H9 (cell line): Measurements from ENCODE around the gene EPHA1. TPM values are rescaled to one million over a fixed set of nuclear protein-coding genes. Genes with fewer than 3 reads are reported as not detected.

Experiments used
- DNase-seq: peaks from one replicate; pipeline ENCODE4 v3.0.0-alpha.2; 2017
- H2AFZ ChIP-seq: one replicate; pipeline ENCODE4 v1.6.1; 2013; ENCODE audit warnings: mild to moderate bottlenecking, low read length, control low read depth, moderate library complexity
- H2AK5ac ChIP-seq: 2 replicates; pipeline ENCODE4 v1.6.1; 2013; ENCODE audit warnings: low read length, control low read depth, mixed read lengths; ENCODE audit not compliant: insufficient read length
- H2BK120ac ChIP-seq: one replicate; pipeline ENCODE4 v1.6.1; 2013; ENCODE audit warnings: low read depth, mild to moderate bottlenecking, low read length, control low read depth, inconsistent platforms; ENCODE audit not compliant: poor library complexity, severe bottlenecking
- H2BK12ac ChIP-seq: 2 replicates; pipeline ENCODE4 v1.6.1; 2013; ENCODE audit warnings: low read length, control low read depth, mixed read lengths, low read depth; ENCODE audit not compliant: insufficient read length
- H2BK15ac ChIP-seq: 2 replicates; pipeline ENCODE4 v1.6.1; 2013; ENCODE audit warnings: low read depth, low read length, control low read depth
- H2BK20ac ChIP-seq: one replicate; pipeline ENCODE4 v1.6.1; 2013; ENCODE audit warnings: low read depth, mild to moderate bottlenecking, low read length, control low read depth, inconsistent platforms; ENCODE audit not compliant: poor library complexity, severe bottlenecking
- H2BK5ac ChIP-seq: 2 replicates; pipeline ENCODE4 v1.6.1; 2013; ENCODE audit warnings: low read length, control low read depth, mixed read lengths; ENCODE audit not compliant: insufficient read length
- H3K14ac ChIP-seq: 2 replicates; pipeline ENCODE4 v1.6.1; 2013; ENCODE audit warnings: low read length, control low read depth; ENCODE audit not compliant: insufficient read depth
- H3K18ac ChIP-seq: 2 replicates; pipeline ENCODE4 v1.6.1; 2013; ENCODE audit warnings: low read depth, mild to moderate bottlenecking, mixed read lengths, low read length, control low read depth; ENCODE audit not compliant: insufficient read length
- H3K23ac ChIP-seq: 2 replicates; pipeline ENCODE4 v1.6.1; 2013; ENCODE audit warnings: low read length, control low read depth, mixed read lengths, low read depth; ENCODE audit not compliant: insufficient read length
- H3K23me2 ChIP-seq: 2 replicates; pipeline ENCODE4 v1.6.1; 2013; ENCODE audit warnings: low read depth, mild to moderate bottlenecking, mixed read lengths, low read length, control low read depth; ENCODE audit not compliant: insufficient read length, poor library complexity, severe bottlenecking
- H3K27ac ChIP-seq: 2 replicates; pipeline ENCODE4 v1.5.1; 2013; ENCODE audit warnings: low read length, control low read depth, mixed read lengths, low read depth; ENCODE audit not compliant: insufficient read length
- H3K27me3 ChIP-seq: 2 replicates; pipeline ENCODE4 v1.6.1; 2013; ENCODE audit warnings: low read length, control low read depth, inconsistent platforms; ENCODE audit not compliant: insufficient read depth
- H3K4ac ChIP-seq: 2 replicates; pipeline ENCODE4 v1.6.1; 2013; ENCODE audit warnings: low read depth, mild to moderate bottlenecking, control low read depth, inconsistent platforms, low read length, moderate library complexity
- H3K4me1 ChIP-seq: 2 replicates; pipeline ENCODE4 v1.6.1; 2013; ENCODE audit warnings: low read length, control low read depth, inconsistent platforms; ENCODE audit not compliant: insufficient read depth
- H3K4me2 ChIP-seq: 2 replicates; pipeline ENCODE4 v1.6.1; 2013; ENCODE audit warnings: low read length, control low read depth, mixed read lengths; ENCODE audit not compliant: insufficient read length, insufficient read depth
- H3K56ac ChIP-seq: 2 replicates; pipeline ENCODE4 v1.6.1; 2013; ENCODE audit warnings: low read depth, mild to moderate bottlenecking, mixed read lengths, low read length, control low read depth; ENCODE audit not compliant: insufficient read length
- H3K79me1 ChIP-seq: 2 replicates; pipeline ENCODE4 v1.6.1; 2013; ENCODE audit warnings: low read depth, mild to moderate bottlenecking, moderate library complexity, low read length, control low read depth, inconsistent platforms; ENCODE audit not compliant: insufficient read depth, poor library complexity, severe bottlenecking
- H3K79me2 ChIP-seq: 2 replicates; pipeline ENCODE4 v1.6.1; 2013; ENCODE audit warnings: low read length, control low read depth, inconsistent platforms; ENCODE audit not compliant: insufficient read depth
- H3K9ac ChIP-seq: 2 replicates; pipeline ENCODE4 v1.6.1; 2013; ENCODE audit warnings: low read length, control low read depth, mixed read lengths; ENCODE audit not compliant: insufficient read length; ENCODE audit errors: extremely low read depth
- H3K9me3 ChIP-seq: one replicate; pipeline ENCODE4 v1.6.1; 2013; ENCODE audit warnings: low read depth, low read length, inconsistent platforms; ENCODE audit not compliant: control insufficient read depth
- H3T11ph ChIP-seq: one replicate; pipeline ENCODE4 v1.6.1; 2013; ENCODE audit warnings: mild to moderate bottlenecking, low read length, control low read depth, inconsistent platforms
- H4K20me1 ChIP-seq: one replicate; pipeline ENCODE4 v1.6.1; 2013; ENCODE audit not compliant: control insufficient read depth, insufficient read length, insufficient read depth
- H4K5ac ChIP-seq: 2 replicates; pipeline ENCODE4 v1.6.1; 2013; ENCODE audit warnings: low read depth, mild to moderate bottlenecking, mixed read lengths, low read length, control low read depth; ENCODE audit not compliant: insufficient read length
- H4K8ac ChIP-seq: replicated peaks from 2 replicates; pipeline ENCODE4 v1.6.1; 2013; ENCODE audit warnings: low read length, control low read depth, mixed read lengths, low read depth; ENCODE audit not compliant: insufficient read length
- H4K91ac ChIP-seq: 2 replicates; pipeline ENCODE4 v1.6.1; 2013; ENCODE audit warnings: low read depth, mild to moderate bottlenecking, moderate library complexity, mixed read lengths, low read length, control low read depth; ENCODE audit not compliant: insufficient read length
- H3K27ac Mint-ChIP-seq, 3 experiments: 2 replicates in 2 of 3; 3 replicates in 1 of 3; pipeline ENCODE4 v1.8.0; 2020 to 2021; ENCODE audit warnings: mixed read lengths in 3 of 3, mild to moderate bottlenecking in 1 of 3, moderate library complexity in 1 of 3
- H3K27me3 Mint-ChIP-seq: 2 replicates; pipeline ENCODE4 v1.8.0; 2021; ENCODE audit warnings: low read depth, mild to moderate bottlenecking, moderate library complexity, mixed read lengths
- H3K36me3 Mint-ChIP-seq, 3 experiments: 2 replicates in 2 of 3; 3 replicates in 1 of 3; pipeline ENCODE4 v1.8.0; 2020 to 2021; ENCODE audit warnings: low read depth in 3 of 3, mixed read lengths in 3 of 3; ENCODE audit not compliant: insufficient read depth in 1 of 3
- H3K4me1 Mint-ChIP-seq, 2 experiments: 2 replicates each; pipeline ENCODE4 v1.8.0; 2020; ENCODE audit warnings: mixed read lengths in 2 of 2
- H3K4me3 Mint-ChIP-seq, 2 experiments: 2 replicates in 1 of 2; 3 replicates in 1 of 2; pipeline ENCODE4 v1.8.0; 2020 to 2021; ENCODE audit warnings: mild to moderate bottlenecking in 2 of 2, mixed read lengths in 2 of 2, moderate library complexity in 1 of 2
- H3K9me3 Mint-ChIP-seq, 2 experiments: 2 replicates in 1 of 2; 3 replicates in 1 of 2; pipeline ENCODE4 v1.8.0; 2020; ENCODE audit warnings: mild to moderate bottlenecking in 2 of 2, mixed read lengths in 2 of 2, moderate library complexity in 1 of 2
- CTCF ChIP-seq: fragments of 200-600 bp; sonication (generic); conservative IDR thresholded peaks from 3 replicates; pipeline ENCODE4 v1.8.0; 2021; ENCODE audit warnings: antibody characterized with exemption, mild to moderate bottlenecking
- WGBS: extraction: QIAGEN DNeasy Blood & Tissue Kit; methylation state at CpG from one replicate; pipeline ENCODE4 v1.1.7; 2013; ENCODE audit warnings: missing lambda C conversion rate, low lambda C conversion rate, mixed read lengths; ENCODE audit not compliant: insufficient read length; ENCODE audit errors: extremely low coverage; 5-methylcytosine and 5-hydroxymethylcytosine counted together
- total RNA-seq: library from RNA; stranded (reverse); gene quantifications from 2 replicates; pipeline ENCODE4 v1.2.1, GENCODE V29; 2021

Gene EPHA1
- total RNA-seq, 1 experiment from 2014 or later: 109 TPM

GRCh38 chr7:143369678-143370651 lies 38.7 kb downstream of the EPHA1 start:
- DNase-seq: peak; percentile 61
- no peaks in the 10 kb centered on the region for H3K79me2 ChIP-seq
- peak overlapping the region; percentile 50 for H3K18ac ChIP-seq
- no peaks in the 10 kb centered on the region for H3K9me3 ChIP-seq
- no peak overlapping the region for H2BK5ac ChIP-seq
- peak overlapping the region; percentile 77 for H4K5ac ChIP-seq
- H3K56ac ChIP-seq: no peak overlapping the region
- H2BK120ac ChIP-seq: peak overlapping the region; percentile 38
- Mint-ChIP-seq H3K27ac (peak overlapping the region in 2 of 3 experiments; percentile 1 to 86; a peak in 4 of 7 replicates), H3K27me3 (peaks cover 9% of the 10 kb centered on the region), H3K4me1 (peaks cover 42 to 43% of the 10 kb centered on the region in 2 experiments), H3K4me3 (peak overlapping the region in 1 of 2 experiments; percentile 52; a peak in 2 of 5 replicates), H3K36me3 (no peaks in the 10 kb centered on the region), H3K9me3 (no peaks in the 10 kb centered on the region)
- no CpG with 5 or more reads among the region's 12 CpGs for WGBS
- no peaks in the 10 kb centered on the region for H3K79me1 ChIP-seq
- no peak overlapping the region for H2AFZ ChIP-seq
- H3K4me1 ChIP-seq: peaks cover 12% of the 10 kb centered on the region
- no peaks in the 10 kb centered on the region for H3K27me3 ChIP-seq
- H4K20me1 ChIP-seq: no peaks in the 10 kb centered on the region
- no peak overlapping the region for H3T11ph ChIP-seq
- peak overlapping the region; percentile 44 for H3K27ac ChIP-seq
- H4K91ac ChIP-seq: no peak overlapping the region
- H3K4ac ChIP-seq: no peak overlapping the region; the same call in 1 of the 2 replicates
- H3K14ac ChIP-seq: peak overlapping the region; percentile 11; the same call in 1 of the 2 replicates
- H4K8ac ChIP-seq: no peak overlapping the region
- peak overlapping the region; percentile 47 for H3K9ac ChIP-seq
- H3K23me2 ChIP-seq: no peaks in the 10 kb centered on the region
- no peak overlapping the region for H3K4me2 ChIP-seq
- no peak overlapping the region for H2AK5ac ChIP-seq
- TF ChIP-seq CTCF: no peak
- H2BK12ac ChIP-seq: peak overlapping the region; percentile 92
- H2BK20ac ChIP-seq: no peak overlapping the region
- H2BK15ac ChIP-seq: no peak overlapping the region
- no peak overlapping the region for H3K23ac ChIP-seq
